OCI-M2 (cell line): ENCODE data around the gene NRARP.

Experiments
- DNase-seq: peaks from one replicate; lab custom pipeline; 2025; ENCODE audit not compliant: unreplicated experiment; lab: John Stamatoyannopoulos, UW

The NRARP gene

GRCh38 chr9:137278061-137278701 lies 23.9 kb downstream of the NRARP start:
- no peak for DNase-seq

- DNase-seq: no peak
Measured at GRCh38 chr9:137277329-137278041, 24.6 kb downstream of the NRARP start, which contains the start of gene TOR4A. Gene TOR4A, plus strand, starts transcription at chr9:137277726. Its CDS starts 964 bp downstream, at chr9:137278690.

GRCh38 chr9:137276473-137277328 lies 25.4 kb downstream of the NRARP start:
- DNase-seq: no peak

GRCh38 chr9:137275588-137276472 lies 26.2 kb downstream of the NRARP start:
- no peak for DNase-seq

- DNase-seq: no peak
Measured at GRCh38 chr9:137275203-137275587, 26.9 kb downstream of the NRARP start.

GRCh38 chr9:137273611-137274320 lies 28.3 kb downstream of the NRARP start:
- DNase-seq: no peak

GRCh38 chr9:137273095-137273490 lies 29.0 kb downstream of the NRARP start:
- DNase-seq: no peak

GRCh38 chr9:137272241-137273094 lies 29.6 kb downstream of the NRARP start:
- DNase-seq: no peak

GRCh38 chr9:137271696-137272076 lies 30.4 kb downstream of the NRARP start:
- DNase-seq: no peak

GRCh38 chr9:137270929-137271695 lies 31.0 kb downstream of the NRARP start:
- no peak for DNase-seq

- DNase-seq: no peak
Measured at GRCh38 chr9:137269231-137269772, 32.8 kb downstream of the NRARP start.

- DNase-seq: no peak
Measured at GRCh38 chr9:137268538-137269201, 33.4 kb downstream of the NRARP start.

- DNase-seq: no peak
Measured at GRCh38 chr9:137267933-137268355, 34.1 kb downstream of the NRARP start.

GRCh38 chr9:137266585-137267453 lies 35.3 kb downstream of the NRARP start:
- no peak for DNase-seq

- no peak for DNase-seq
Measured at GRCh38 chr9:137266162-137266527, 35.9 kb downstream of the NRARP start.

- DNase-seq: no peak
Measured at GRCh38 chr9:137265496-137266161, 36.4 kb downstream of the NRARP start.
